Thoracic aorta (tissue), 2 donors: ENCODE results near the gene HSPA12B. TPM values are rescaled to one million over a fixed set of nuclear protein-coding genes. Genes with fewer than 3 reads are reported as not detected.

ENCODE experiments used
- ATAC-seq: fragments of 150-250 bp; one replicate; pipeline ENCODE4 v1.8.0; 2017; ENCODE audit warnings: low read depth; ENCODE audit not compliant: insufficient number of reproducible peaks, low FRiP score
- DNase-seq: peaks from one replicate; pipeline ENCODE4 v3.0.0-alpha.2; 2020; ENCODE audit warnings: low spot score
- H3K27ac ChIP-seq, 2 donors: fragments of 200-600 bp; sonication (generic); 1 replicate in 1 of 2; 2 replicates in 1 of 2; pipeline ENCODE4 v1.5.1; 2016; ENCODE audit warnings: mild to moderate bottlenecking in 2 of 2, moderate library complexity in 2 of 2
- H3K27me3 ChIP-seq: fragments of 200-600 bp; sonication (generic); replicated peaks from 2 replicates; pipeline ENCODE4 v1.6.0; 2016; ENCODE audit warnings: mild to moderate bottlenecking; ENCODE audit not compliant: insufficient read depth
- H3K36me3 ChIP-seq: fragments of 200-600 bp; sonication (generic); one replicate; pipeline ENCODE4 v1.5.1; 2016
- H3K4me1 ChIP-seq, 2 donors: fragments of 200-600 bp; sonication (generic); 1 replicate in 1 of 2; 2 replicates in 1 of 2; pipeline versions ENCODE4 v1.5.1 to v1.6.0; 2016; ENCODE audit warnings: low read depth in 2 of 2, mild to moderate bottlenecking in 1 of 2; ENCODE audit not compliant: control insufficient read depth in 1 of 2
- H3K4me3 ChIP-seq: fragments of 200-600 bp; sonication (generic); 2 replicates; pipeline ENCODE4 v1.5.1; 2016; ENCODE audit warnings: mild to moderate bottlenecking
- H3K9me3 ChIP-seq: fragments of 200-600 bp; sonication (generic); 2 replicates; pipeline ENCODE4 v1.5.1; 2016
- CTCF ChIP-seq: fragments of 200-600 bp; sonication (generic); IDR thresholded peaks from one replicate; pipeline ENCODE4 v1.5.1; 2019; ENCODE audit warnings: antibody characterized with exemption
- total RNA-seq, 2 donors: library from RNA; depleted of rRNA; stranded (reverse); fragments of >200 nt; gene quantifications; one replicate each; pipeline versions ENCODE4 v1.1.0 to v1.2.3, GENCODE V29; 2016

The HSPA12B gene
- total RNA-seq, 2 donors from 2014 or later, result 4.6 to 6.5 TPM

- no peak for TF ChIP-seq CTCF
- no peak for DNase-seq
- Histone ChIP-seq H3K4me3 (no peak overlapping the region), H3K36me3 (no peaks in the 10 kb centered on the region), H3K27me3 (no peaks in the 10 kb centered on the region), H3K27ac (no peak overlapping the region), H3K9me3 (no peaks in the 10 kb centered on the region), H3K4me1 (peaks cover 12 to 21% of the 10 kb centered on the region in 2 donors)
- no peak for ATAC-seq
These were observed 39.1 kb downstream of the HSPA12B start for GRCh38 chr20:3771552-3772058.

- TF ChIP-seq CTCF, result no peak
- Histone ChIP-seq H3K4me1 (peaks cover 8 to 15% of the 10 kb centered on the region in 2 donors), H3K27me3 (no peaks in the 10 kb centered on the region), H3K4me3 (no peak overlapping the region), H3K36me3 (no peaks in the 10 kb centered on the region), H3K27ac (no peak overlapping the region), H3K9me3 (no peaks in the 10 kb centered on the region)
- no peak for DNase-seq
- ATAC-seq, result no peak
These were observed 43.1 kb downstream of the HSPA12B start for GRCh38 chr20:3775457-3776108.

- no peak for ATAC-seq
- peaks cover 11 to 21% of the 10 kb centered on the region in 2 donors for H3K4me1 ChIP-seq
- DNase-seq, result no peak
- H3K9me3 ChIP-seq, result no peaks in the 10 kb centered on the region
- no peaks in the 10 kb centered on the region for H3K27me3 ChIP-seq
- H3K4me3 ChIP-seq, result peak overlapping the region; percentile 80
- H3K36me3 ChIP-seq, result no peaks in the 10 kb centered on the region
- no peak for TF ChIP-seq CTCF
- no peak overlapping the region for H3K27ac ChIP-seq
These were observed 44.9 kb downstream of the HSPA12B start for GRCh38 chr20:3777381-3777715.

GRCh38 chr20:3777716-3778629 lies 45.5 kb downstream of the HSPA12B start:
- H3K4me1 ChIP-seq, result peaks cover 11 to 21% of the 10 kb centered on the region in 2 donors
- no peak overlapping the region for H3K27ac ChIP-seq
- no peaks in the 10 kb centered on the region for H3K36me3 ChIP-seq
- H3K27me3 ChIP-seq, result no peaks in the 10 kb centered on the region
- DNase-seq (no peak), ATAC-seq (no peak)
- H3K9me3 ChIP-seq, result no peaks in the 10 kb centered on the region
- no peak for TF ChIP-seq CTCF
- H3K4me3 ChIP-seq, result peak overlapping the region; percentile 80

GRCh38 chr20:3778976-3779375 lies 46.5 kb downstream of the HSPA12B start:
- Histone ChIP-seq H3K27ac (no peak overlapping the region), H3K27me3 (no peaks in the 10 kb centered on the region), H3K9me3 (no peaks in the 10 kb centered on the region), H3K36me3 (no peaks in the 10 kb centered on the region), H3K4me1 (peaks cover 15 to 27% of the 10 kb centered on the region in 2 donors), H3K4me3 (no peak overlapping the region)
- ATAC-seq (no peak), DNase-seq (no peak)
- TF ChIP-seq CTCF, result no peak
